ENCODE measurements around the gene ZBED5.

The ZBED5 gene

GRCh38 chr11:10878408-10879214 lies 20.8 kb upstream of the ZBED5 start:
- ATAC-seq, result peak; percentile 33 to 41

- ATAC-seq, result no peak
Observed at GRCh38 chr11:10876158-10876557, 18.3 kb upstream of the ZBED5 start.

- ATAC-seq, result no peak
Observed at GRCh38 chr11:10875430-10876021, 17.7 kb upstream of the ZBED5 start.

- no peak for ATAC-seq
Observed at GRCh38 chr11:10872097-10872496, 14.2 kb upstream of the ZBED5 start.

GRCh38 chr11:10868352-10868751 lies 10.5 kb upstream of the ZBED5 start:
- no peak for ATAC-seq

GRCh38 chr11:10866893-10867331 lies 9.1 kb upstream of the ZBED5 start:
- no peak for ATAC-seq

GRCh38 chr11:10865837-10866270 lies 8.0 kb upstream of the ZBED5 start:
- no peak for ATAC-seq

- ATAC-seq, result no peak
Observed at GRCh38 chr11:10864688-10865087, 6.8 kb upstream of the ZBED5 start.

GRCh38 chr11:10862446-10862845 lies 4.6 kb upstream of the ZBED5 start:
- ATAC-seq, result no peak

- ATAC-seq, result no peak
Observed at GRCh38 chr11:10861799-10862198, 3.9 kb upstream of the ZBED5 start.

- ATAC-seq, result no peak
Observed at GRCh38 chr11:10861047-10861446, 3.2 kb upstream of the ZBED5 start.

- ATAC-seq, result peak; percentile 31 to 36
Observed at GRCh38 chr11:10858439-10859325, 829 bp upstream of the ZBED5 start.

GRCh38 chr11:10857459-10857708 lies 469 bp downstream of the ZBED5 start:
- ATAC-seq, result peak; percentile 2 to 3

GRCh38 chr11:10856689-10857458 lies 979 bp downstream of the ZBED5 start:
- ATAC-seq, result no peak

- no peak for ATAC-seq
Observed at GRCh38 chr11:10855295-10855694, 2.6 kb downstream of the ZBED5 start.

GRCh38 chr11:10847960-10848860 lies 9.6 kb downstream of the ZBED5 start:
- no peak for ATAC-seq

GRCh38 chr11:10846660-10847059 lies 11.2 kb downstream of the ZBED5 start:
- no peak for ATAC-seq

GRCh38 chr11:10845589-10845988 lies 12.3 kb downstream of the ZBED5 start:
- no peak for ATAC-seq

GRCh38 chr11:10844796-10845195 lies 13.1 kb downstream of the ZBED5 start:
- no peak for ATAC-seq

GRCh38 chr11:10844356-10844755 lies 13.5 kb downstream of the ZBED5 start:
- ATAC-seq, result no peak

- ATAC-seq, result no peak
Observed at GRCh38 chr11:10838881-10839280, 19.0 kb downstream of the ZBED5 start.

- no peak for ATAC-seq
Observed at GRCh38 chr11:10838083-10838482, 19.8 kb downstream of the ZBED5 start.

Data from activated CD4-positive, CD25-positive, alpha-beta regulatory T cell treated with anti-CD3 and anti-CD28 coated beads, Interleukin-2, amount 50 U/mL, for 24 hours (primary cell).